ENCODE data around the gene ZNF277.

DNA sequence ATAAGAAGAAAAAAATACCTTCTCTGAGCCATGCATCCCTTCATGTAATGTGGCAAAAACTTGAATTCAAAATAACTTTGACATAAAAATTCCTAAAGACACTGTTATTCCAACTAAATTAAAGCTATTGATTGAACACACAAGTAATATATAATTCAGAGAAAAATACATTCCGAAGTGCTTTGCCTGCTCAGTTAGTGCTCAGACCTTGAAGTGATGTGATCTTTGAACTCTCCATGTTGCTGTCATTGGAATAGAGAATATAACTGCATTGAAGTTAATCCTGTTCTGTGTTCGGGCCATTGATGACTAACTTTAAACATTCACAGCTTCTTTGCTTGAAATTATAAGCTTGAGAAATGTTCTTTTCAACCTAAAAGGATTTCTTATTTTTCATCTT, 129.8 kb downstream of the ZNF277 start:
- TF ChIP-seq POLR2A (IDR thresholded peaks at IDR 0.05), result no peak
- TF ChIP-seq, protein P1, sequence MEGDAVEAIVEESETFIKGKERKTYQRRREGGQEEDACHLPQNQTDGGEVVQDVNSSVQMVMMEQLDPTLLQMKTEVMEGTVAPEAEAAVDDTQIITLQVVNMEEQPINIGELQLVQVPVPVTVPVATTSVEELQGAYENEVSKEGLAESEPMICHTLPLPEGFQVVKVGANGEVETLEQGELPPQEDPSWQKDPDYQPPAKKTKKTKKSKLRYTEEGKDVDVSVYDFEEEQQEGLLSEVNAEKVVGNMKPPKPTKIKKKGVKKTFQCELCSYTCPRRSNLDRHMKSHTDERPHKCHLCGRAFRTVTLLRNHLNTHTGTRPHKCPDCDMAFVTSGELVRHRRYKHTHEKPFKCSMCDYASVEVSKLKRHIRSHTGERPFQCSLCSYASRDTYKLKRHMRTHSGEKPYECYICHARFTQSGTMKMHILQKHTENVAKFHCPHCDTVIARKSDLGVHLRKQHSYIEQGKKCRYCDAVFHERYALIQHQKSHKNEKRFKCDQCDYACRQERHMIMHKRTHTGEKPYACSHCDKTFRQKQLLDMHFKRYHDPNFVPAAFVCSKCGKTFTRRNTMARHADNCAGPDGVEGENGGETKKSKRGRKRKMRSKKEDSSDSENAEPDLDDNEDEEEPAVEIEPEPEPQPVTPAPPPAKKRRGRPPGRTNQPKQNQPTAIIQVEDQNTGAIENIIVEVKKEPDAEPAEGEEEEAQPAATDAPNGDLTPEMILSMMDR (IDR thresholded peaks at IDR 0.05), result no peak
